Thymus (tissue), 11 donors: ENCODE data around the gene PDCL3. TPM values are rescaled to one million over a fixed set of nuclear protein-coding genes. Genes with fewer than 3 reads are reported as not detected.

Source experiments
- DNase-seq, 9 donors: peaks; one replicate each; pipeline ENCODE4 v3.0.0-alpha.2; 2013; ENCODE audit warnings: low spot score in 9 of 9, low read depth in 6 of 9, missing footprints in 1 of 9
- H3K27ac ChIP-seq, 2 donors: one replicate each; pipeline ENCODE4 v1.5.1; 2013; ENCODE audit warnings: control low read depth in 1 of 2, low read depth in 1 of 2, low read length in 1 of 2, mild to moderate bottlenecking in 1 of 2, moderate library complexity in 1 of 2
- H3K27me3 ChIP-seq, 2 donors: one replicate each; pipeline ENCODE4 v1.5.1; 2013; ENCODE audit warnings: low read length in 1 of 2; ENCODE audit not compliant: control insufficient read depth in 2 of 2, insufficient read depth in 1 of 2
- H3K36me3 ChIP-seq, 2 donors: one replicate each; pipeline ENCODE4 v1.5.1; 2013; ENCODE audit warnings: low read length in 1 of 2, mild to moderate bottlenecking in 1 of 2, moderate library complexity in 1 of 2; ENCODE audit not compliant: control insufficient read depth in 2 of 2, insufficient read depth in 2 of 2
- H3K4me1 ChIP-seq, 2 donors: one replicate each; pipeline ENCODE4 v1.5.1; 2013; ENCODE audit warnings: low read length in 2 of 2; ENCODE audit not compliant: control insufficient read depth in 2 of 2, insufficient read depth in 2 of 2
- H3K4me3 ChIP-seq, 2 donors: one replicate each; pipeline ENCODE4 v1.5.1; 2013; ENCODE audit warnings: low read length in 2 of 2, control low read depth in 1 of 2, mild to moderate bottlenecking in 1 of 2
- H3K9me3 ChIP-seq, 2 donors: one replicate each; pipeline ENCODE4 v1.5.1; 2013; ENCODE audit warnings: low read length in 1 of 2, mild to moderate bottlenecking in 1 of 2; ENCODE audit not compliant: control insufficient read depth in 2 of 2, insufficient read depth in 1 of 2
- WGBS: extraction: QIAGEN DNeasy Blood & Tissue Kit; methylation state at CpG from one replicate; pipeline ENCODE4 v1.1.7; 2013; 5-methylcytosine and 5-hydroxymethylcytosine counted together
- polyA plus RNA-seq: library from polyadenylated mRNA; stranded (reverse); fragments of 200-250 nt; gene quantifications from one replicate; pipeline ENCODE4 v1.2.3, GENCODE V29; 2013
- total RNA-seq: library from RNA; stranded (reverse); fragments of 120-200 nt; gene quantifications from one replicate; pipeline ENCODE4 v1.2.4, GENCODE V29; 2013
- donor health status: healthy.

Gene PDCL3
- total and polyA plus RNA-seq, 2 donors: 15.0 to 29.5 TPM

- DNase-seq: no peak
- H3K9me3 ChIP-seq: no peaks in the 10 kb centered on the region
- no peaks in the 10 kb centered on the region for H3K36me3 ChIP-seq
- H3K27me3 ChIP-seq: no peaks in the 10 kb centered on the region
- WGBS: 95% methylated on average over 9 of the region's 9 CpGs
- no peak overlapping the region for H3K4me3 ChIP-seq
- peaks cover 0 to 7% of the 10 kb centered on the region in 2 donors for H3K4me1 ChIP-seq
- no peak overlapping the region for H3K27ac ChIP-seq
Measured at GRCh38 chr2:100612388-100613000, 49.7 kb downstream of the PDCL3 start.

GRCh38 chr2:100613719-100614118 lies 50.9 kb downstream of the PDCL3 start:
- no peak overlapping the region for H3K27ac ChIP-seq
- no peak for DNase-seq
- H3K27me3 ChIP-seq: no peaks in the 10 kb centered on the region
- H3K4me3 ChIP-seq: no peak overlapping the region
- H3K36me3 ChIP-seq: no peaks in the 10 kb centered on the region
- H3K9me3 ChIP-seq: no peaks in the 10 kb centered on the region
- peaks cover 0 to 7% of the 10 kb centered on the region in 2 donors for H3K4me1 ChIP-seq
- 74% methylated on average over 1 of the region's 1 CpG for WGBS

- Histone ChIP-seq H3K4me1 (peaks cover 0 to 7% of the 10 kb centered on the region in 2 donors), H3K27me3 (no peaks in the 10 kb centered on the region), H3K9me3 (no peaks in the 10 kb centered on the region), H3K4me3 (no peak overlapping the region), H3K27ac (no peak overlapping the region), H3K36me3 (no peaks in the 10 kb centered on the region)
- 97% methylated on average over 11 of the region's 11 CpGs for WGBS
- no peak for DNase-seq
Measured at GRCh38 chr2:100614455-100615000, 51.7 kb downstream of the PDCL3 start.

GRCh38 chr2:100615471-100615870 lies 52.7 kb downstream of the PDCL3 start:
- no peak overlapping the region for H3K4me3 ChIP-seq
- H3K36me3 ChIP-seq: no peaks in the 10 kb centered on the region
- DNase-seq: no peak
- 88% methylated on average over 6 of the region's 6 CpGs for WGBS
- peaks cover 0 to 5% of the 10 kb centered on the region in 2 donors for H3K4me1 ChIP-seq
- H3K9me3 ChIP-seq: no peaks in the 10 kb centered on the region
- no peak overlapping the region for H3K27ac ChIP-seq
- no peaks in the 10 kb centered on the region for H3K27me3 ChIP-seq

GRCh38 chr2:100615886-100616285 lies 53.1 kb downstream of the PDCL3 start:
- no peaks in the 10 kb centered on the region for H3K36me3 ChIP-seq
- no peak for DNase-seq
- no peak overlapping the region for H3K4me3 ChIP-seq
- H3K4me1 ChIP-seq: peaks cover 0 to 4% of the 10 kb centered on the region in 2 donors
- 84% methylated on average over 4 of the region's 4 CpGs for WGBS
- no peaks in the 10 kb centered on the region for H3K27me3 ChIP-seq
- H3K27ac ChIP-seq: no peak overlapping the region
- H3K9me3 ChIP-seq: no peaks in the 10 kb centered on the region

GRCh38 chr2:100616841-100617390 lies 54.1 kb downstream of the PDCL3 start:
- Histone ChIP-seq H3K27me3 (no peaks in the 10 kb centered on the region), H3K9me3 (peaks cover 0 to 8% of the 10 kb centered on the region in 2 donors), H3K36me3 (no peaks in the 10 kb centered on the region), H3K4me3 (no peak overlapping the region), H3K4me1 (peaks cover 0 to 4% of the 10 kb centered on the region in 2 donors), H3K27ac (no peak overlapping the region)
- 96% methylated on average over 8 of the region's 8 CpGs for WGBS
- DNase-seq: no peak

GRCh38 chr2:100619951-100620350 lies 57.2 kb downstream of the PDCL3 start:
- peaks cover 0 to 8% of the 10 kb centered on the region in 2 donors for H3K9me3 ChIP-seq
- no peak for DNase-seq
- no peaks in the 10 kb centered on the region for H3K27me3 ChIP-seq
- no peak overlapping the region for H3K4me3 ChIP-seq
- H3K36me3 ChIP-seq: no peaks in the 10 kb centered on the region
- 93% methylated on average over 6 of the region's 6 CpGs for WGBS
- H3K4me1 ChIP-seq: peaks cover 0 to 4% of the 10 kb centered on the region in 2 donors
- no peak overlapping the region for H3K27ac ChIP-seq

GRCh38 chr2:100620481-100620880 lies 57.7 kb downstream of the PDCL3 start:
- no peaks in the 10 kb centered on the region for H3K36me3 ChIP-seq
- no peaks in the 10 kb centered on the region for H3K27me3 ChIP-seq
- peaks cover 0 to 1% of the 10 kb centered on the region in 2 donors for H3K4me1 ChIP-seq
- no peak overlapping the region for H3K27ac ChIP-seq
- H3K9me3 ChIP-seq: peaks cover 0 to 8% of the 10 kb centered on the region in 2 donors
- WGBS: 93% methylated on average over 3 of the region's 3 CpGs
- DNase-seq: no peak
- H3K4me3 ChIP-seq: no peak overlapping the region

GRCh38 chr2:100621371-100621951 lies 58.7 kb downstream of the PDCL3 start:
- 95% methylated on average over 8 of the region's 8 CpGs for WGBS
- H3K27ac ChIP-seq: no peak overlapping the region
- no peak overlapping the region for H3K4me3 ChIP-seq
- H3K27me3 ChIP-seq: no peaks in the 10 kb centered on the region
- DNase-seq: no peak
- H3K36me3 ChIP-seq: no peaks in the 10 kb centered on the region
- no peaks in the 10 kb centered on the region for H3K4me1 ChIP-seq
- H3K9me3 ChIP-seq: peaks cover 0 to 8% of the 10 kb centered on the region in 2 donors
